ENCODE data around the gene TAAR9.

GRCh38 chr6:132506461-132506860 is 31.6 kb upstream of the TAAR9 start:
- no peak for TF ChIP-seq POLR2AphosphoS5 (IDR thresholded peaks at IDR 0.05)
- no peak for TF ChIP-seq POLR2A (IDR thresholded peaks at IDR 0.05)
- TF ChIP-seq, protein P1, sequence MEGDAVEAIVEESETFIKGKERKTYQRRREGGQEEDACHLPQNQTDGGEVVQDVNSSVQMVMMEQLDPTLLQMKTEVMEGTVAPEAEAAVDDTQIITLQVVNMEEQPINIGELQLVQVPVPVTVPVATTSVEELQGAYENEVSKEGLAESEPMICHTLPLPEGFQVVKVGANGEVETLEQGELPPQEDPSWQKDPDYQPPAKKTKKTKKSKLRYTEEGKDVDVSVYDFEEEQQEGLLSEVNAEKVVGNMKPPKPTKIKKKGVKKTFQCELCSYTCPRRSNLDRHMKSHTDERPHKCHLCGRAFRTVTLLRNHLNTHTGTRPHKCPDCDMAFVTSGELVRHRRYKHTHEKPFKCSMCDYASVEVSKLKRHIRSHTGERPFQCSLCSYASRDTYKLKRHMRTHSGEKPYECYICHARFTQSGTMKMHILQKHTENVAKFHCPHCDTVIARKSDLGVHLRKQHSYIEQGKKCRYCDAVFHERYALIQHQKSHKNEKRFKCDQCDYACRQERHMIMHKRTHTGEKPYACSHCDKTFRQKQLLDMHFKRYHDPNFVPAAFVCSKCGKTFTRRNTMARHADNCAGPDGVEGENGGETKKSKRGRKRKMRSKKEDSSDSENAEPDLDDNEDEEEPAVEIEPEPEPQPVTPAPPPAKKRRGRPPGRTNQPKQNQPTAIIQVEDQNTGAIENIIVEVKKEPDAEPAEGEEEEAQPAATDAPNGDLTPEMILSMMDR (IDR thresholded peaks at IDR 0.05): no peak
- no peak for TF ChIP-seq EP300 (IDR thresholded peaks at IDR 0.05)

Data from sigmoid colon (tissue), 4 donors.